ENCODE results near the gene NCKIPSD.

DNA sequence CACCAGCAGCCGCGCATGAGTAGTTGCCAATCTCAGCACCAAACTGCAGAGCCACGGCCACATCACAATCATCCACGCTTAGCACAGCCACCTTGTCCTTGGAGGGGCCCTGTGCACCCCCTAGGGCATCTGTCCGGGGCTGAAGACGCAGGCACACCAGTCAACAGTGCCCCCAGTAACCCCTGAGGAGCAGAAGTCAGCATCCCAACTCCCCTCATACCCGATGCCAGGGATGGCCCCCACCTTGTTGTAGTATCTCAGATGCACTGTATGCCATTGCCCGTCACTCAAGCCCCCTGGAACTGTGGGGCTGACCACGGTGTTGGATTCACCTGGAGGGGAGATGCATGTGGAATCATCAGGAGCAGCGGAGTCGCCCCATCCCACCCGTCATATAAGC is 30.7 kb downstream of the NCKIPSD start:
- TF ChIP-seq, protein P1, sequence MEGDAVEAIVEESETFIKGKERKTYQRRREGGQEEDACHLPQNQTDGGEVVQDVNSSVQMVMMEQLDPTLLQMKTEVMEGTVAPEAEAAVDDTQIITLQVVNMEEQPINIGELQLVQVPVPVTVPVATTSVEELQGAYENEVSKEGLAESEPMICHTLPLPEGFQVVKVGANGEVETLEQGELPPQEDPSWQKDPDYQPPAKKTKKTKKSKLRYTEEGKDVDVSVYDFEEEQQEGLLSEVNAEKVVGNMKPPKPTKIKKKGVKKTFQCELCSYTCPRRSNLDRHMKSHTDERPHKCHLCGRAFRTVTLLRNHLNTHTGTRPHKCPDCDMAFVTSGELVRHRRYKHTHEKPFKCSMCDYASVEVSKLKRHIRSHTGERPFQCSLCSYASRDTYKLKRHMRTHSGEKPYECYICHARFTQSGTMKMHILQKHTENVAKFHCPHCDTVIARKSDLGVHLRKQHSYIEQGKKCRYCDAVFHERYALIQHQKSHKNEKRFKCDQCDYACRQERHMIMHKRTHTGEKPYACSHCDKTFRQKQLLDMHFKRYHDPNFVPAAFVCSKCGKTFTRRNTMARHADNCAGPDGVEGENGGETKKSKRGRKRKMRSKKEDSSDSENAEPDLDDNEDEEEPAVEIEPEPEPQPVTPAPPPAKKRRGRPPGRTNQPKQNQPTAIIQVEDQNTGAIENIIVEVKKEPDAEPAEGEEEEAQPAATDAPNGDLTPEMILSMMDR (IDR thresholded peaks at IDR 0.05; ENCODE audit: low read depth, low read length): no peak
- no peak for TF ChIP-seq POLR2A (IDR thresholded peaks at IDR 0.05; ENCODE audit: extremely low read depth, insufficient read length)
- TF ChIP-seq, protein P2, sequence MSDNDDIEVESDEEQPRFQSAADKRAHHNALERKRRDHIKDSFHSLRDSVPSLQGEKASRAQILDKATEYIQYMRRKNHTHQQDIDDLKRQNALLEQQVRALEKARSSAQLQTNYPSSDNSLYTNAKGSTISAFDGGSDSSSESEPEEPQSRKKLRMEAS (IDR thresholded peaks at IDR 0.05; ENCODE audit: low read depth, low read length): no peak
- TF ChIP-seq MYC (IDR thresholded peaks at IDR 0.05; ENCODE audit: low read depth, low read length): no peak
